SK-N-SH treated with all-trans-retinoic acid at 6 μM for 48 hours (cell line): Measurements from ENCODE around the gene AKR1E2.

Source experiments
- ATAC-seq: fragments of 200-7000 bp; cut with Tn5 transposase; 3 replicates; pipeline ENCODE4 v1.9.1; 2020; ENCODE audit warnings: mild to moderate bottlenecking, moderate library complexity
- ARNTL ChIP-seq: fragments of 450-650 bp; formaldehyde crosslinking; IDR thresholded peaks from 2 replicates; pipeline ENCODE4 v1.5.0; 2020; ENCODE audit warnings: low read depth, mild to moderate bottlenecking, moderate library complexity, borderline replicate concordance
- BACH2 ChIP-seq: fragments of 250-450 bp; sonication (Bioruptor Pico); IDR thresholded peaks from 2 replicates; pipeline ENCODE4 v1.9.0; 2021; ENCODE audit warnings: mild to moderate bottlenecking, borderline replicate concordance
- ESRRG ChIP-seq: fragments of 250-450 bp; sonication (Bioruptor Pico); IDR thresholded peaks from 2 replicates; pipeline ENCODE4 v1.6.1; 2021; ENCODE audit warnings: mild to moderate bottlenecking
- ISL1 ChIP-seq: fragments of 250-450 bp; sonication (Bioruptor Pico); IDR thresholded peaks from 2 replicates; pipeline ENCODE4 v2.1.2; 2022; ENCODE audit warnings: mild to moderate bottlenecking, moderate library complexity
- OSR1 ChIP-seq: fragments of 250-450 bp; sonication (Bioruptor Pico); IDR thresholded peaks from 2 replicates; pipeline ENCODE4 v1.8.0; 2022; ENCODE audit warnings: moderate library complexity, mild to moderate bottlenecking, inconsistent platforms
- PPARA ChIP-seq: fragments of 250-450 bp; sonication (Bioruptor Pico); IDR thresholded peaks from 2 replicates; pipeline ENCODE4 v1.5.0; 2020; ENCODE audit warnings: mild to moderate bottlenecking, borderline replicate concordance
- TCF4 ChIP-seq: fragments of 250-450 bp; sonication (Bioruptor Pico); IDR thresholded peaks from 2 replicates; pipeline ENCODE4 v1.8.0; 2021; ENCODE audit warnings: mild to moderate bottlenecking, moderate library complexity, borderline replicate concordance
- TOX ChIP-seq: fragments of 250-450 bp; sonication (Bioruptor Pico); IDR thresholded peaks from 2 replicates; pipeline ENCODE4 v1.8.0; 2021; ENCODE audit warnings: mild to moderate bottlenecking, moderate library complexity, borderline replicate concordance
- TSHZ2 ChIP-seq: fragments of 250-450 bp; sonication (Bioruptor Pico); IDR thresholded peaks from 2 replicates; pipeline ENCODE4 v1.5.0; 2020; ENCODE audit warnings: mild to moderate bottlenecking, moderate library complexity
- ZC3H10 ChIP-seq: fragments of 250-450 bp; sonication (Bioruptor Pico); IDR thresholded peaks from 2 replicates; pipeline ENCODE4 v1.5.1; 2021; ENCODE audit warnings: mild to moderate bottlenecking, moderate library complexity
- ZFP3 ChIP-seq: fragments of 250-450 bp; sonication (Bioruptor Pico); IDR thresholded peaks from 2 replicates; pipeline ENCODE4 v1.5.0; 2020; ENCODE audit warnings: mild to moderate bottlenecking, moderate library complexity
- ZFP30 ChIP-seq: fragments of 450-650 bp; formaldehyde crosslinking; IDR thresholded peaks from 2 replicates; pipeline ENCODE4 v1.5.0; 2022; ENCODE audit warnings: mild to moderate bottlenecking, moderate library complexity
- ZNF565 ChIP-seq: fragments of 450-650 bp; formaldehyde crosslinking; conservative IDR thresholded peaks from 2 replicates; pipeline ENCODE4 v1.5.0; 2020; ENCODE audit warnings: low read depth, mild to moderate bottlenecking, moderate library complexity
- ZNF70 ChIP-seq: fragments of 450-650 bp; formaldehyde crosslinking; IDR thresholded peaks from 2 replicates; pipeline ENCODE4 v1.5.0; 2020; ENCODE audit warnings: mild to moderate bottlenecking, moderate library complexity
- ZNF8 ChIP-seq: fragments of 450-650 bp; formaldehyde crosslinking; IDR thresholded peaks from 2 replicates; pipeline ENCODE4 v1.5.0; 2020; ENCODE audit warnings: mild to moderate bottlenecking, moderate library complexity
- TF ChIP-seq, protein P1 (sequence below): fragments of 250-450 bp; sonication (Bioruptor Pico); IDR thresholded peaks from 2 replicates; pipeline ENCODE4 v1.8.0; 2021; ENCODE audit warnings: low read depth, mild to moderate bottlenecking, moderate library complexity, borderline replicate concordance
- TF ChIP-seq, protein P2 (sequence below): fragments of 250-450 bp; sonication (Bioruptor Pico); IDR thresholded peaks from 2 replicates; pipeline ENCODE4 v1.5.1; 2021; ENCODE audit warnings: mild to moderate bottlenecking, moderate library complexity
- TF ChIP-seq, protein P3 (sequence below): fragments of 250-450 bp; sonication (Bioruptor Pico); IDR thresholded peaks from 2 replicates; pipeline ENCODE4 v1.5.1; 2020; ENCODE audit warnings: low read depth, mild to moderate bottlenecking, moderate library complexity
- TF ChIP-seq, protein P4 (sequence below): fragments of 250-450 bp; sonication (Bioruptor Pico); IDR thresholded peaks from 2 replicates; pipeline ENCODE4 v1.8.0; 2020; ENCODE audit warnings: mild to moderate bottlenecking, moderate library complexity, borderline replicate concordance

AKR1E2 gene

DNA sequence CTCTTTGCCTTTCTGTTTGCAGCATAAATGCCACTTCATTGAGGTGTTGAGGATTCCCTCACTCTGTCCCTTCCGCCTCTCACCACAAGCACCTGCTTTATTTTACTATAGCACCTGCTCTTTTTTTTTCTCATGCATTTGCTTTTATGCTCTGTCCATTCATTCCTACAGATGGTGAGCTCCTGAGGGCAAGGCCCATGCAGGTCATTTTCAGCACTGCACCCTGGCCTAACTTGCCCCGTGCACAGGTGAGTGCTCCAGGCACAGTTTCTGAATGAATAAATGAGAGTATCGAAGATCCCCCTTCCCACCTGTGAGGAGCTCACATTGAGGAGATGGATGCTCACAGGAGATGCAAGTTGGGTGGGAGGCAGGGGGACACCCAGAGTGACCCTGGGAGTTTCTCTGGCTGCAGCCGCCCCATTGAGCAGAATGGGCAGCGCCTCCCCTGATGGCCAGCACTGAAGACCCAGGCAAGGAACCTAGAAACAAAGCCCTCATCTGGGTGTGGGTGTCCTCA, 1.2 kb upstream of the AKR1E2 start:
- no peak for ATAC-seq
- TF ChIP-seq ZNF70: no peak
- TF ChIP-seq, protein P1, sequence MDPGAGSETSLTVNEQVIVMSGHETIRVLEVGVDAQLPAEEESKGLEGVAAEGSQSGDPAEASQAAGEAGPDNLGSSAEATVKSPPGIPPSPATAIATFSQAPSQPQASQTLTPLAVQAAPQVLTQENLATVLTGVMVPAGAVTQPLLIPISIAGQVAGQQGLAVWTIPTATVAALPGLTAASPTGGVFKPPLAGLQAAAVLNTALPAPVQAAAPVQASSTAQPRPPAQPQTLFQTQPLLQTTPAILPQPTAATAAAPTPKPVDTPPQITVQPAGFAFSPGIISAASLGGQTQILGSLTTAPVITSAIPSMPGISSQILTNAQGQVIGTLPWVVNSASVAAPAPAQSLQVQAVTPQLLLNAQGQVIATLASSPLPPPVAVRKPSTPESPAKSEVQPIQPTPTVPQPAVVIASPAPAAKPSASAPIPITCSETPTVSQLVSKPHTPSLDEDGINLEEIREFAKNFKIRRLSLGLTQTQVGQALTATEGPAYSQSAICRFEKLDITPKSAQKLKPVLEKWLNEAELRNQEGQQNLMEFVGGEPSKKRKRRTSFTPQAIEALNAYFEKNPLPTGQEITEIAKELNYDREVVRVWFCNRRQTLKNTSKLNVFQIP (CRISPR knock-in tag): no peak
- no peak for TF ChIP-seq ARNTL
- TF ChIP-seq ZNF565 (CRISPR knock-in tag): no peak
- TF ChIP-seq, protein P2, sequence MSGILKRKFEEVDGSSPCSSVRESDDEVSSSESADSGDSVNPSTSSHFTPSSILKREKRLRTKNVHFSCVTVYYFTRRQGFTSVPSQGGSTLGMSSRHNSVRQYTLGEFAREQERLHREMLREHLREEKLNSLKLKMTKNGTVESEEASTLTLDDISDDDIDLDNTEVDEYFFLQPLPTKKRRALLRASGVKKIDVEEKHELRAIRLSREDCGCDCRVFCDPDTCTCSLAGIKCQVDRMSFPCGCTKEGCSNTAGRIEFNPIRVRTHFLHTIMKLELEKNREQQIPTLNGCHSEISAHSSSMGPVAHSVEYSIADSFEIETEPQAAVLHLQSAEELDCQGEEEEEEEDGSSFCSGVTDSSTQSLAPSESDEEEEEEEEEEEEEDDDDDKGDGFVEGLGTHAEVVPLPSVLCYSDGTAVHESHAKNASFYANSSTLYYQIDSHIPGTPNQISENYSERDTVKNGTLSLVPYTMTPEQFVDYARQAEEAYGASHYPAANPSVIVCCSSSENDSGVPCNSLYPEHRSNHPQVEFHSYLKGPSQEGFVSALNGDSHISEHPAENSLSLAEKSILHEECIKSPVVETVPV: no peak
- no peak for TF ChIP-seq OSR1 (CRISPR knock-in tag)
- no peak for TF ChIP-seq ISL1
- no peak for TF ChIP-seq ZFP3 (CRISPR knock-in tag)
- TF ChIP-seq ZNF8 (CRISPR knock-in tag): no peak
- no peak for TF ChIP-seq ZC3H10 (CRISPR knock-in tag)
- no peak for TF ChIP-seq BACH2 (CRISPR knock-in tag)
- TF ChIP-seq TCF4: no peak
- TF ChIP-seq TOX: no peak

GRCh38 chr10:4825456-4825867, 545 bp upstream of the AKR1E2 start:
- no peak for TF ChIP-seq PPARA (CRISPR knock-in tag)
- no peak for TF ChIP-seq ZC3H10 (CRISPR knock-in tag)
- TF ChIP-seq TOX: no peak
- TF ChIP-seq, protein P2: no peak
- TF ChIP-seq, protein P3, sequence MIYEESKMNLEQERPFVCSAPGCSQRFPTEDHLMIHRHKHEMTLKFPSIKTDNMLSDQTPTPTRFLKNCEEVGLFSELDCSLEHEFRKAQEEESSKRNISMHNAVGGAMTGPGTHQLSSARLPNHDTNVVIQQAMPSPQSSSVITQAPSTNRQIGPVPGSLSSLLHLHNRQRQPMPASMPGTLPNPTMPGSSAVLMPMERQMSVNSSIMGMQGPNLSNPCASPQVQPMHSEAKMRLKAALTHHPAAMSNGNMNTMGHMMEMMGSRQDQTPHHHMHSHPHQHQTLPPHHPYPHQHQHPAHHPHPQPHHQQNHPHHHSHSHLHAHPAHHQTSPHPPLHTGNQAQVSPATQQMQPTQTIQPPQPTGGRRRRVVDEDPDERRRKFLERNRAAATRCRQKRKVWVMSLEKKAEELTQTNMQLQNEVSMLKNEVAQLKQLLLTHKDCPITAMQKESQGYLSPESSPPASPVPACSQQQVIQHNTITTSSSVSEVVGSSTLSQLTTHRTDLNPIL (CRISPR knock-in tag): no peak
- TF ChIP-seq ZFP30 (CRISPR knock-in tag): no peak
- TF ChIP-seq, protein P4, sequence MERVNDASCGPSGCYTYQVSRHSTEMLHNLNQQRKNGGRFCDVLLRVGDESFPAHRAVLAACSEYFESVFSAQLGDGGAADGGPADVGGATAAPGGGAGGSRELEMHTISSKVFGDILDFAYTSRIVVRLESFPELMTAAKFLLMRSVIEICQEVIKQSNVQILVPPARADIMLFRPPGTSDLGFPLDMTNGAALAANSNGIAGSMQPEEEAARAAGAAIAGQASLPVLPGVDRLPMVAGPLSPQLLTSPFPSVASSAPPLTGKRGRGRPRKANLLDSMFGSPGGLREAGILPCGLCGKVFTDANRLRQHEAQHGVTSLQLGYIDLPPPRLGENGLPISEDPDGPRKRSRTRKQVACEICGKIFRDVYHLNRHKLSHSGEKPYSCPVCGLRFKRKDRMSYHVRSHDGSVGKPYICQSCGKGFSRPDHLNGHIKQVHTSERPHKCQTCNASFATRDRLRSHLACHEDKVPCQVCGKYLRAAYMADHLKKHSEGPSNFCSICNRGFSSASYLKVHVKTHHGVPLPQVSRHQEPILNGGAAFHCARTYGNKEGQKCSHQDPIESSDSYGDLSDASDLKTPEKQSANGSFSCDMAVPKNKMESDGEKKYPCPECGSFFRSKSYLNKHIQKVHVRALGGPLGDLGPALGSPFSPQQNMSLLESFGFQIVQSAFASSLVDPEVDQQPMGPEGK (CRISPR knock-in tag): no peak
- ATAC-seq: no peak

DNA sequence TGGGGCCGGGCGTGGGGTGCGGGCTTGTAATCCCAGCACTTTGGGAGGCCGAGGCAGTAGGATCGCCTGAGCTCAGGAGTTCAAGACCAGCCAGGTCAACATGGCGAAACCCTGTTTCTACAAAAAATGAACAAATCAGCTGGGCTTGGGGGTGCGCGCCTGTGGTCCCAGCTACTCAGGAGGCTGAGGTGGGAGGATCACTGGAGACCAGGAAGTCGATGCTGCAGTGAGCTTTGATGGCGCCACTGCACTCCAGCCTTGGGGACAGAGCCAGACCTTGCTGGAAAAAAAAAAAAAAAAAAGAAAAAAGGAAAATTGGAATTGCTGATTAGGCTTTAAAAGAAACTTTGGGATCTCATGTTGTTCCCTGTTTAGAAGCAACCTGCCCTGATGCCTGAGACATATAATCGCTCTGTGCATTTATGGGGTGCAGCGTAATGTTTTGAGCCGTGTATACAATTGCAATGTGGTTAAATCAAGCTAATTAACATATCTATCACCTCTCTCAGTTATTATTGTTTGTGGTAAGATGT, 851 bp downstream of the AKR1E2 start:
- TF ChIP-seq, protein P3 (CRISPR knock-in tag): no peak
- TF ChIP-seq TSHZ2 (CRISPR knock-in tag): no peak
- TF ChIP-seq ZNF8 (CRISPR knock-in tag): no peak
- no peak for TF ChIP-seq TCF4
- no peak for TF ChIP-seq ESRRG
- no peak for TF ChIP-seq ZNF565 (CRISPR knock-in tag)
- no peak for TF ChIP-seq ZC3H10 (CRISPR knock-in tag)
- TF ChIP-seq BACH2 (CRISPR knock-in tag): no peak
- no peak for TF ChIP-seq ZFP30 (CRISPR knock-in tag)
- no peak for ATAC-seq
